HCEC 1CT (cell line): ENCODE results near the gene GHRHR.

Experiments used
- DNase-seq: peaks from one replicate; pipeline ENCODE4 v3.0.0-alpha.2; 2017

Gene GHRHR

GRCh38 chr7:30987178-30987577 is 23.4 kb downstream of the GHRHR start:
- DNase-seq, result no peak

DNA sequence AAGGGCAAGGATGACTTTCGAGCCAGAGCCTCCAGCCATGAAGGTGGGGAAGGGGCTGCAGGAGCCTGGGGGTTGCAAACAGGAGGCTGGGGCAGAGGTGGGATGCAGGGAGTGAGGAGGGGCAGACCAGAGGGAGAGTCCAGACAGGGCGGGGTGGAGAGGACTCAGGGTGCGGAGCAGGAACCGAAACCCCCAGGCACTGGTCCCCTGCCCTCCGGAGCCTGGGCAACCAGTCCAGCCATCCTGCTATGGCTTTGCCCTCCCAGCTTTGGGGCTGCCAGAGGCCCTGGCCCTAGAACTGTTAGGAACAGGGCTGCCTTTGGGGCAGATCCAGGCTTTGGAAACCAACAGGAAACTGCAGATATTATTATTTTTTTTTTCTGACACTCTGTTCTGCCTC is 24.2 kb downstream of the GHRHR start:
- DNase-seq, result no peak

DNA sequence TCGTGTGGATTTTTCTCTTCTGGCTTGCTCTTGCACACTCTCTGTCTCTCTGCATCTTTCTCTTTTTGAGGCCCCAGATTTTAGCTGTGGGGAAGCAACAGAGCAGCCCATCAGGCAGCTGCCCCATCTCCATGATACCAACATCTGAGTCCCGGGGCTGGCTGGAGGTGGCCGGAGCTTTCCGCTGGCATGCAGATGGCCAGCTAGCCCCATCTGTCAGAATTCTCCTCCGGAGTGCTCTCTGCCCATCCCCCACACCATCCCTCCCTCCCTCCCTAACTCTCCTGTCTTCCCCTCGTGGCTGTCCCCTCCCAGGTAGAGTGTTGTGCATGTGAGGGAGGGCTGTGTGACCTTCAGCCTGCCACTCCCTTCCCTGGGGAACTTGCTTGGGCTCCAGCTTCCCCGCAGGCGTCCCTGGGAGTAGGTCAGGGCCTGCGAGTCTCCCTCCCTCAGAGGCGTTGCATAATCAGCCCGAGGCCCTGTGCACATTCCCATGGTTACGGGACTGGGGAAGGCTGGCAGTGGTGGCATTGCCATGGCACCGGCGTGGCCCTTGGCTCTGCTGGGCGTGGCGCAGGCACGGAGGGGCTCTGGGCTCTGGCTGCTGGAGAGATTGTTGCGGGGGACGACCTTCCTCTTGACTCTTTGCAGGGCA is 24.7 kb downstream of the GHRHR start:
- no peak for DNase-seq

- no peak for DNase-seq
Measured at GRCh38 chr7:30989008-30989823, 25.5 kb downstream of the GHRHR start.

DNA sequence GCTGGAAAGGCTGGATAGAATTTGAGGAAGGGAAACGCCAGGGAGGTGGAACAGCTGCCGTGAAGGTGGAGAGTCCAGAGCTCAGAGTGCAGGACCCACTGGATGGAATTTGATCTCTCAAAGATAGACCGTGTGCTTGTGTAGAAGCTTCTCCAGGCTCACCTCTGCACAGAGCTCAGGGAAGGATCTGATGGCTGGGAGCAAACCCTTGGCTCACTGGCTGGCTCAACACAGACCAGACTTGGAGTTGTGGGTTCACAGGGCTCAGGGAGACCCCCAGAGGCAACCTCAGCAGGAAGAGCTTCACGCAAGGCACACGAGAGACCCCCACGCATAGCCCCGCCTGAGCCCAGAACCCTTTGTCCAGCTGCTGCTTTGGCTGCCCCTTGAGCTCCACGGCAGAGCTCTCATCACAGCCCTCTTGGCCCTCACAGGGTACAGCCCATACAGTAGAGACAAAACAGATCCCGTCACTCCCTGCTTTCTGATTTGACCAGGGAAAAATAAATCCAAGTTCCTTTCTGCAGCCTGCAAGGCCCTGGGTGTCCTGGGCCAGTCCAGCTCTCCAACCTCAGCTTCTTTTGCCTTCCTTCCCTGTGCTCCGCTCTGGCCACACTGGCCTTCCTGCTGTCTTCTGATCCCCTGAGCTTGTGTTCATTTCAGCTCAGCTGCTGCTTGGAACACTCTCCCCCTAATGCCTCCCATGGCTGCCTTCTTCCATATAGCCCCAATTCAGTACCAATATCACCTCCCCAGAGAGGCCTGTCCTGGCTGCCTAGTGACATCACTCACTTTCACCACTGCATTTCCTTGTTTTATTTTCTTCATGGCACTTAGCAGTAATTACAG is 26.3 kb downstream of the GHRHR start:
- no peak for DNase-seq

- no peak for DNase-seq
Measured at GRCh38 chr7:30990673-30991170, 27.0 kb downstream of the GHRHR start.

DNA sequence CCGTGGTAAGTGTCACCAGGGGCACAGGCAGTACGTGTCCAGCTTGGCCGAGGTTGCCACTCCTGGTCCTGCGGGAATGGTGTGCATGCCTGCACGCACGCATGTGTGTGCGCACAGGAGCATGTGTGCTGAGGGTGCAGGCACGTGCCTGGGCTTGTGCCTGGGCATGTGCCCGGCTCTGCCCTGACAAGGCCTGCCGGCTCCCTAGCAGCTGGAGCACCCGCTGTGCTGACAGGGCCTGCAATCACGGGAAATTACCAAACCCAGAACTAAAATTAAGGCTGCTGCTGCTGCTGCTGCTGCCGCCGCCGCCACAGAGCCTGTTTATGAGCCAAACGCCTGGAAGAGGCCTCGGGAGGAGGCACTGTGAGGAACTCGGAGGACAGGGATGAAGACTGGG is 28.7 kb downstream of the GHRHR start:
- DNase-seq, result no peak

GRCh38 chr7:30994206-30995100 is 30.7 kb downstream of the GHRHR start:
- DNase-seq, result no peak

DNA sequence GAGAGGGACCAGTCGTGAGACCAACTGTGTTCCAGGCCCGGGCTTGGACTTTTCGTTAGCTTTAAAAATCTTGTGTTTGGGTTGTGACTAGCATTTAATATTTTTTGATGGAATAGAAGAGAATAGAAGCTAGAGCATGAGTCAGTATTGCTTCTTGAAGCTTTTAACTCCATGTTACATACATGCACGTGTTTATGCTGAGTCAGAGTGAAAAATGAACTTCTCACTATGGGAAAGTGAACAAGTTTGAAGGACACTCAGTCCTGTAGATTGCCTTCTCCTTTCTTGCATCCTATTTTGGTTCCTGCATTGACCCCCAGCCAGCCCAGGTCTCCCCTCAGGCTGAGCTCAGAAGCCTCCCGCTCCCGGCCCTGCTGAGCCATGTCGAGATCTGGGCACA is 31.8 kb downstream of the GHRHR start:
- no peak for DNase-seq

DNA sequence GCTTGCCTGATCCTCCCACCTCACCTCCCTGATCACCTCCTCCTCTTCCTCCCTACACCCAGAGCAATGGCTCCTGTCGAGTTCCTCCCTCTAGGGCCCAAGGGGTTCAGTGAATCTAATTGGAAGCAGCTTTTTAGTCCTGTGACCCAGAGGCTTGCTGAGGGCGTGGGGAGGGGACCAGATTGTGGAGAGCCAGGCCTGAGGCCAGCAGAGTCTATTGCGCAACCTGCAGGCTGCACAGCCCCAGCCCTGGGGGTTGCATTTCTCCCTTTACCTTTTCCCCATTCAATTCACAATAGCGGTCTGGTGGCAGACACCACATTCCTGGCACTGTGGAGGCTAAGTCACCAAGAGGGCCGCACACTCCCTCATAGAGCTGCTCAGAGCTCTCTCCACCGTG is 32.5 kb downstream of the GHRHR start:
- no peak for DNase-seq

DNA sequence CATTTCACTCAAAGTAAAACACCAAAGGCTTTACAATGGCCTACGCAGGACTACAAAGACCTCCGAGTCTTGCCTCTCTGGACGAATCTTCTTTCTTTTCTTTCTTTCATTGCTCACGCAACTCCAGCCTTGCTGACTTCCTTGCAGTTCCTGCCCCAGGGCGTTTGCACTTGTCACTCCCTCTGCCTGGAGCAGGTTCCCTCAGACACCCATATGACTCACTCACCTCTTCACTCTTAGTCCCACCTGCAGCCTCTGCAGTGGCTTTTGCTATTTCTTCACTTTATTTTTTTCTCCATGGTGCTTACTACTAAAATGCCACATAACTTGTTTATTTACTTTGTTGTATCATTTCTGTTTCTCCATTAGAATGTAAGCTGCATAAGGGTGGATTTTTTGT is 33.1 kb downstream of the GHRHR start:
- DNase-seq, result no peak

DNA sequence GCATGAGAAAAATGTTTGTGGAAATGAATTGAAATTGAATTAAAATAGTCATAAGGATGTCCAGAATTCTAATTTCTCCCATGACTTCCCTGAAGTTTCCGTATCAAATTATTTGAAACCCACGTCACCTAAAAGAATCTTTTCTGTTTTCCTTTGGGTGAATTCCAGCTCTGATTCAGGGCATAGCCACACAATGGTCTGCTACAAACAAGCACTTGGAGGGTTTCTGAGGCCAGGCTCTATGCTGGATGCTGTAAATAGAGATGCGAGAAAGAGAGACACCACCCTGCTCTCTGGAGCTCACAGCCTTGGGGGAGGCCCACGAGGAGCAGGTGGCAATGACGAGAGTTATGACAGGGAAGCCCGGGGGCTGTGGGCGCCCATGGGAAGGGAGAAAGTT is 33.6 kb downstream of the GHRHR start:
- no peak for DNase-seq

DNA sequence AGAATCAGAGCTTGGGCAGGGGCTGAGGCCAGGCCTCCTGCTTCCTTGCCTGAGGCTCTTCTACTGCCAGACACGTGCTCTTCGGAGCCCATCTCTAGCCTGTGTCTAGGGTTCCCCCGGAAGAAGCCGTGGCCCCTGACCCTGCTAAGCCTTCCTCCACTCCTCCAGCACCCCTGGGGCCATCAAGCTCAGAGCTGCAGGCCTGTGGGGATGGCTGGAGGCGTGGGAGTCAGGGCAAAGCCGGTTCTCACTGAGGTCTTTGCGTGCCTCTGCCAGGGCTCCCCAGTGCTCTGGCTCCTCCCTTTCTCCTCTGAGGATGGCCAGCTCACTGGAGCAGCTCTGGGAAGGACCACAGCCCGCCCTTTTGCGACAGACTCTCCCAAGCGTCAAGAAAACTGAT is 34.4 kb downstream of the GHRHR start:
- DNase-seq, result no peak

- no peak for DNase-seq
Measured at GRCh38 chr7:31000161-31000693, 36.5 kb downstream of the GHRHR start.

- DNase-seq, result no peak
Measured at GRCh38 chr7:31000779-31001178, 37.0 kb downstream of the GHRHR start.

DNA sequence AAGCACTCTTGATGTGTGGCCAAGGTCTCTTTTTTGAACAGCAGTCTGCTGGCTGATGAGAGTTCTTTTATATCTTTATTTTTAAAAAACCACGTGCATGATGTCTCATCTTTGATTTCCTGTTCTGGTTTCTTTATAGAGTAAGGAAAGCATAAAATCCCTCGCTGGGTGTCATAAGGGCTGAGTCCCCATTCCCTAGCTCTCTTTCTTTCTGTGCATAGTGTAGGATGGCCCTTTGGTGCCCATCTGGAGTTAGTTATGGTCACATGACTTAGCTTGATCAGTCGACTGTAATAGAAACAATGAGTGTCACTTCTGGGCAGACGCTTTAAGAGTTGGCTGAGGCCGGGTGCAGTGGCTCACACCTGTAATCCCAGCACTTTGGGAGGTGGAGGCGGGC is 38.5 kb downstream of the GHRHR start:
- no peak for DNase-seq

DNA sequence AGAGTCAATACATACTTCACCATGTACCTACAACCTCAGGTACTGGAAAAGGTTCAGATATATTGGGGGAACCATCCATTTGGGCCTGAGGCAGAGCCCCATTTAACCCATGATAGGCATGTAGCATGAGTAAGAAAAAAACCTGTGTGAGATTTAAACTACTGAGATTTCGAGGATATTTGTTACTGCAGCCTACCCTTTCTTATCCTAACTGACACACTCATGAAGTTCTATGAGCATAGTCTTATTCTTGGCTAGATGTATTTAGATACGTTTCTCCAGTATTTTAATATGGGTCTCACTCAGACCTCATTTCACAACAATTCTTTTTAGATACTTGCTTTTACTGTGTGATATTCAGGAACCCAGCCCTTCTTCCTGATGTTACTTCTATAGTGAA is 39.3 kb downstream of the GHRHR start:
- no peak for DNase-seq

- no peak for DNase-seq
Measured at GRCh38 chr7:31003721-31004120, 40.0 kb downstream of the GHRHR start.

GRCh38 chr7:31004393-31004792 is 40.6 kb downstream of the GHRHR start:
- DNase-seq, result no peak

- no peak for DNase-seq
Measured at GRCh38 chr7:31006857-31007256, 43.1 kb downstream of the GHRHR start.

DNA sequence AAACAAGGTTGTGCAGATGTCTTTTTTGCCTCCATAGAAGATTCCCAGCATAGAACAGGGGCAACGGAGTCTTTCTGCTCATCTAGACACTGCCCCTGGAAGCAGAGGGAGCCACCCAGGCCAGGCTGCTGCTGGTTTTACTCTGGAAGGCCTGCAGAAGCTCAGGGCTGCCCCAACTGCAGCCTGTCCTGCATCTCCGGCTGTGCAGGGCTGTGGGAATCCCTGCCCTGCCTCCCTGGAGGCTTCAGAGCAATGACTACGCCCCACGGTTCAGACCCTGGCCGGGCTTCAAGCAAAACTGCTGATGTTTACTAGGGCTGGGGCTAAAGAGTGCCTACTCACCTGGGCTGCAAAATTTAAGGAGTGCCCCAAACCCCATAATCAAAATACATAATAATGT is 43.9 kb downstream of the GHRHR start:
- no peak for DNase-seq

GRCh38 chr7:31014826-31015225 is 51.1 kb downstream of the GHRHR start:
- DNase-seq, result no peak
